ENCODE results near the gene CDCA5. TPM values are rescaled to one million over a fixed set of nuclear protein-coding genes. Genes with fewer than 3 reads are reported as not detected.

The CDCA5 gene
- polyA plus RNA-seq, 2 of the 4 experiments (the other 2 are of a cell fraction): 30.9 to 46.0 TPM

- 83% methylated on average over 4 of the region's 4 CpGs for WGBS (ENCODE audit: missing lambda C conversion rate)
- ChIA-PET POLR2A (no interaction called here), CTCF (interaction anchor here (0.6 to 3.7 kb wide), 3 partner anchors 24 to 51 kb away, joined by 3 to 16 read pairs (median 3); partner anchors contain the start of genes ARL2 and SAC3D1)
- no peak overlapping the region for H3K4me2 ChIP-seq
- TF ChIP-seq GATA3 (IDR thresholded peaks at IDR 0.05; ENCODE audit: borderline replicate concordance): no peak
- no peak for FAIRE-seq
- H3K27ac ChIP-seq: no peak overlapping the region
- no peaks in the 10 kb centered on the region for H3K9me3 ChIP-seq
- DNase-seq (ENCODE audit: low read depth in 1 of 2, low spot score in 1 of 2): no peak
- no peak for ATAC-seq
- H3K4me1 ChIP-seq: no peaks in the 10 kb centered on the region
- no peak overlapping the region for H3K4me3 ChIP-seq
Measured at GRCh38 chr11:65064847-65065240, 19.0 kb downstream of the CDCA5 start.

GRCh38 chr11:65063532-65063931 is 20.3 kb downstream of the CDCA5 start:
- no peak for TF ChIP-seq KDM1A (IDR thresholded peaks at IDR 0.05; ENCODE audit: low read depth)
- no peak for TF ChIP-seq POLR2A (IDR thresholded peaks at IDR 0.05; ENCODE audit: low read length)
- no peak for TF ChIP-seq GATA3 (IDR thresholded peaks at IDR 0.05; ENCODE audit: borderline replicate concordance)
- no peak for TF ChIP-seq SREBF2 (IDR thresholded peaks at IDR 0.05)
- no peak for TF ChIP-seq CHD4 (IDR thresholded peaks at IDR 0.05; ENCODE audit: borderline replicate concordance)
- no peak for TF ChIP-seq CHD2 (IDR thresholded peaks at IDR 0.05; ENCODE audit: low read length, partially characterized antibody)
- no peak for TF ChIP-seq HDAC2 (IDR thresholded peaks at IDR 0.05)
- TF ChIP-seq HOXA7 (CRISPR knock-in tag; IDR thresholded peaks at IDR 0.05): no peak
- TF ChIP-seq HEYL (CRISPR knock-in tag; IDR thresholded peaks at IDR 0.05): no peak
- no peak for TF ChIP-seq CTCF (IDR thresholded peaks at IDR 0.05)
- TF ChIP-seq JUNB (IDR thresholded peaks at IDR 0.05): no peak
- TF ChIP-seq CBX8 (IDR thresholded peaks at IDR 0.05): no peak
- Histone ChIP-seq H3K4me1 (no peaks in the 10 kb centered on the region), H3K27ac (no peak overlapping the region), H3K4me3 (no peak overlapping the region), H3K4me2 (no peak overlapping the region), H3K9me3 (no peaks in the 10 kb centered on the region)
- no peak for DNase-seq (ENCODE audit: low read depth in 1 of 2, low spot score in 1 of 2)
- ChIA-PET POLR2A (no interaction called here), CTCF (interaction anchor here (0.8 to 3.7 kb wide), 3 partner anchors 9 to 50 kb away, joined by 3 to 16 read pairs (median 3); partner anchors contain the start of gene ARL2)
- ATAC-seq: no peak; a peak in 1 of 6 replicates
- WGBS (ENCODE audit: missing lambda C conversion rate): 57% methylated on average over 3 of the region's 3 CpGs
- no peak for FAIRE-seq

GRCh38 chr11:65060913-65061408 is 22.9 kb downstream of the CDCA5 start:
- FAIRE-seq: no peak
- WGBS (ENCODE audit: missing lambda C conversion rate): 73% methylated on average over 9 of the region's 9 CpGs
- ChIA-PET POLR2A (no interaction called here), CTCF (interaction anchor here (2.2 kb wide), 1 partner anchor 17 kb away, joined by 4 read pairs; no protein-coding TSS in a partner anchor)
- no peak overlapping the region for H3K4me3 ChIP-seq
- H3K9me3 ChIP-seq: no peaks in the 10 kb centered on the region
- H3K4me1 ChIP-seq: no peaks in the 10 kb centered on the region
- H3K27ac ChIP-seq: no peak overlapping the region
- no peak overlapping the region for H3K4me2 ChIP-seq
- peak; percentile 9 to 75; a peak in 3 of 6 replicates for ATAC-seq
- peak in 1 of 2 experiments; percentile 47 for DNase-seq (ENCODE audit: low read depth in 1 of 2, low spot score in 1 of 2)
- TF ChIP-seq RAD21 (conservative IDR thresholded peaks at IDR 0.05 in 1 of 2, IDR thresholded peaks at IDR 0.05 in 1 of 2): peak in 1 of 2 experiments; percentile 31; a peak in 2 of 5 replicates
- no peak for TF ChIP-seq NPAS2 (CRISPR knock-in tag; IDR thresholded peaks at IDR 0.05; ENCODE audit: borderline replicate concordance)
- no peak for TF ChIP-seq HOXB13 (CRISPR knock-in tag; IDR thresholded peaks at IDR 0.05; ENCODE audit: low read depth)
- no peak for TF ChIP-seq PBX3 (IDR thresholded peaks at IDR 0.05)
- no peak for TF ChIP-seq EHMT2 (IDR thresholded peaks at IDR 0.05; ENCODE audit: low read depth)
- TF ChIP-seq EHF (CRISPR knock-in tag; IDR thresholded peaks at IDR 0.05): no peak
- TF ChIP-seq FOXS1 (CRISPR knock-in tag; IDR thresholded peaks at IDR 0.05): no peak
- no peak for TF ChIP-seq HDAC2 (IDR thresholded peaks at IDR 0.05)
- TF ChIP-seq KDM5A (IDR thresholded peaks at IDR 0.05): no peak
- TF ChIP-seq CTCF (IDR thresholded peaks at IDR 0.05): 0 out of 3 replicates have a peak, but pooled peaks have one; percentile 17
- no peak for TF ChIP-seq BHLHE40 (IDR thresholded peaks at IDR 0.05; ENCODE audit: low read depth, low read length)
- no peak for TF ChIP-seq CBX2 (IDR thresholded peaks at IDR 0.05; ENCODE audit: borderline replicate concordance, low read depth)
